Sigmoid colon (tissue), 3 donors: ENCODE data around the gene GAREM1.

Source experiments
- POLR2A ChIP-seq, 2 donors: fragments of 450-650 bp; IDR thresholded peaks; one replicate each; pipeline ENCODE4 v1.6.1; 2016; ENCODE audit warnings: antibody characterized with exemption in 2 of 2, mild to moderate bottlenecking in 2 of 2, moderate library complexity in 2 of 2
- TF ChIP-seq, protein P1 (sequence below), 4 experiments: fragments of 450-650 bp in 3 of 4; fragments of 200-600 bp in 1 of 4; IDR thresholded peaks; one replicate each; pipeline ENCODE4 v1.5.1; 2016 to 2019; ENCODE audit warnings: antibody characterized with exemption in 4 of 4, mild to moderate bottlenecking in 3 of 4, moderate library complexity in 2 of 4

DNA sequence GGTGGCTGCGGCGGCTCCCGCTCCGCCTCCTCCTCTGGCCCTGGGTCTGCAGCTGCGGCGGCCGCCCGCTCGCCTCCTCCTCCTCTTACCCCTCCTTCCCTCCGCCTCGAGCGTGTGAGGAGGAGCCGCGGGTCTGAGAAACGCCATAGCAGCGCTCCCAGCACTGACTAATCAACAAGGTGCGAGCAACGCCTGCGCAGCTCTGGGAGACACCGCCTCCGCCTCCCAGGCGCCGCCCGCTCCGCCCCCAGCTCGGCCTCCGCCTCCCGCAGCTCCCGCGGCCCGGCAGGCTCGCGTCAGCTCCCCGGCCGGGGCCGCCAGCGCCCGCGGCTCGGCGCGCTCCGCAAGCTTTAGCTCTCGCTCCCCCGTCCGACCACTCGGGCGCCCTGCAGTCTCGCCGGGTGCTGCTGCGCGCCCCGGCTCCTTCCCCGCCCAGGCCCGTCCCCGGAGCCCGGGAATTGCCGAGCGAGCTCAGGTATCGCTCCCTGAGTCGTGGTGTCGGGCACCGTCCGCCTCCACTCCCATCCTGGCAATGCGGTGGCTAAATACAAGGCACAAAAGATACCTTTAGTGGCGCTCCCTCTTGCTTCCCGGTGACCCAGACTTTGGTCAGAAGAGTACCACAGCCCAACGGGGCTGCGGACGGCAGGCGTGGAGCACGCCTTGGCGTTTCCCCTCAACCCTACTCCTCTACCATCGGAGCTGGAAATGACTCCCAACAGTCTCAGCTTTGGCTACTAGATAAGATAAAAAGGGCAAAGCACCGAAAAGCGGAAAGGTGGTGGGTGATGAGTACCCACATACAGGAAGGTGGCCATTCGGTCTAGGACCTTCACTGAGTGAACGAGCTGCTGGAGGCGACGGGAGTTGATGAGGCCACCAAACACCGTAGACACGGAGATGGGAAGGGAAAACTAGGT lies at the start of gene GAREM1:
- TF ChIP-seq, protein P1, sequence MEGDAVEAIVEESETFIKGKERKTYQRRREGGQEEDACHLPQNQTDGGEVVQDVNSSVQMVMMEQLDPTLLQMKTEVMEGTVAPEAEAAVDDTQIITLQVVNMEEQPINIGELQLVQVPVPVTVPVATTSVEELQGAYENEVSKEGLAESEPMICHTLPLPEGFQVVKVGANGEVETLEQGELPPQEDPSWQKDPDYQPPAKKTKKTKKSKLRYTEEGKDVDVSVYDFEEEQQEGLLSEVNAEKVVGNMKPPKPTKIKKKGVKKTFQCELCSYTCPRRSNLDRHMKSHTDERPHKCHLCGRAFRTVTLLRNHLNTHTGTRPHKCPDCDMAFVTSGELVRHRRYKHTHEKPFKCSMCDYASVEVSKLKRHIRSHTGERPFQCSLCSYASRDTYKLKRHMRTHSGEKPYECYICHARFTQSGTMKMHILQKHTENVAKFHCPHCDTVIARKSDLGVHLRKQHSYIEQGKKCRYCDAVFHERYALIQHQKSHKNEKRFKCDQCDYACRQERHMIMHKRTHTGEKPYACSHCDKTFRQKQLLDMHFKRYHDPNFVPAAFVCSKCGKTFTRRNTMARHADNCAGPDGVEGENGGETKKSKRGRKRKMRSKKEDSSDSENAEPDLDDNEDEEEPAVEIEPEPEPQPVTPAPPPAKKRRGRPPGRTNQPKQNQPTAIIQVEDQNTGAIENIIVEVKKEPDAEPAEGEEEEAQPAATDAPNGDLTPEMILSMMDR (IDR thresholded peaks at IDR 0.05): peak; percentile 33 to 82 (median 42)
- peak; percentile 47 to 64 for TF ChIP-seq POLR2A (IDR thresholded peaks at IDR 0.05)
